ENCODE results near the gene LYPD1.
A peak's percentile ranks its signal among the peaks of the same experiment; 100 is the strongest.
"Not testable (repeated sequence)": the region's sequence is repeated elsewhere in the genome, so short reads cannot be mapped to it uniquely, and the experiment has no call there.

The LYPD1 gene, protein sequence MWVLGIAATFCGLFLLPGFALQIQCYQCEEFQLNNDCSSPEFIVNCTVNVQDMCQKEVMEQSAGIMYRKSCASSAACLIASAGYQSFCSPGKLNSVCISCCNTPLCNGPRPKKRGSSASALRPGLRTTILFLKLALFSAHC

DNA sequence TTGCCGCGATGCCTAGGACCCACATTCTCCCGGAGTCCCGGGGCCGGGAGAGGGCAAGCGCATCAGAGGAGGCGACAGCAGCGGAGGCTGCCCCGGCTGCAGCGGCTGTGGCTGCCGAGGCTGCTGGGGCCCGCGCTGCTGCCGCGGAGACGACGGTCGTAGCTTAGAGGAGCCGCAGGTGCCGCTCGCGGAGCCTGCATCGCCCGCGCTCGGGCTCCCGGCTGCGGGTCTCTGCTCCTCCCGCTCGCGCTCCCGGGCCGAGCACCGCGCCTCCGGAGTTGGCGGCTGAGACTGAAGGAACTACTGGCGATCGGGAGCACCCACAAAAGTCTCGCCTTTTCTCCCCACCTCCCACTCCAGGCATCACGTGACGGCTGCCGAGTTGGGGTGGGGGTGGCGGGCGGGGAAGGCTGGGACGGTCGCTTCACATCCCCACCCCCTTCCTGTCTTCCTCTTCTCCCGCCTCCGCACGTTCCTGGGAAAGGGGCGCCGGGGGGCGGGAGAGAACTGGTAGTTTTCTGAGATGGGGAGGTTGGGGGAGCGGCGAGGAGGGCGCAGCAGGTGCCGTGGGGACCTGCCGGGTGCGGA is at the start of gene LYPD1:
Gene LYPD1 (minus strand): TSS at position 298 of the 588 bp plus-strand sequence. CDS start 273 bp downstream, at position 25.
- DNase-seq (ENCODE audit: insufficient read length, low spot score): peak; percentile 29
- no peak for FAIRE-seq

DNA sequence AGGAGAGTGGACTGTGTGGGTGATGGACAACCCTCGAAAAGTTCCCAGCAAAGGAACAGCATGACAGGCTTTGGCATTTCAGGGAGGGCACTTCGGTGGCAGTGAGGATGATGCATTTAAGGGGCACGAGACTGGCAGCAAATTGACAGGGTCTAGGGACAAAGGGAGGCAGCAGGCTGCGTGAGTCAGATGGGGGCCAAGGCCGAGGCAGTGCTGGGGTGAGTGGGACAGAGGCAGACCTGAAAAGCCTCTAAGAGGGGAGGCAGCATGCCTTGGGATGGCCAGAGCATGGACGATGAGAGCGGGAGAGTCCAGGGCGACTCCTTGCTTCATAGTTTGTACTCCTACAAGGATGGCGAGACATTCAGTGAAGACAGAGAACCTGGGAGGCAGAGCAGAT is 49.5 kb upstream of the LYPD1 start:
- DNase-seq (ENCODE audit: insufficient read length, low spot score) (no peak), FAIRE-seq (no peak)

DNA sequence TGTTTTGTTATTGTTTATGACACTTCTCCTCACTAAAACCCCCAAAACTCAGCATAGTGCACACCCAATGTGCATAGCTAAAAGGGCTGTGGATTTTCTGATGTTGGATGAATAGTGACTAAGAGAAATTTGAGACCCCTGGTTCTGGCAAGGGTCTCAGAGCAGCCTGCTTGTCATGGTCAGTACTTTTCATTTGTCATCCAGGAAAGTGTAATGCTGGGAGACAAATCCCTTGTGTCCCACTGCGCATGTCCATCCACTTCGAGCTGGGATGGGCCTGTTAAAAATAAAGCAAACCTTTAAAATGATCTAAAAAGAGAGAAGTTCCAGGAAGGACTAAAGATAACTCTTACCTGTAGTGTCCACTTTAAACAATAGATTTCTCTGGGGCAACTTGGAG is 46.9 kb upstream of the LYPD1 start:
- FAIRE-seq: no peak

DNA sequence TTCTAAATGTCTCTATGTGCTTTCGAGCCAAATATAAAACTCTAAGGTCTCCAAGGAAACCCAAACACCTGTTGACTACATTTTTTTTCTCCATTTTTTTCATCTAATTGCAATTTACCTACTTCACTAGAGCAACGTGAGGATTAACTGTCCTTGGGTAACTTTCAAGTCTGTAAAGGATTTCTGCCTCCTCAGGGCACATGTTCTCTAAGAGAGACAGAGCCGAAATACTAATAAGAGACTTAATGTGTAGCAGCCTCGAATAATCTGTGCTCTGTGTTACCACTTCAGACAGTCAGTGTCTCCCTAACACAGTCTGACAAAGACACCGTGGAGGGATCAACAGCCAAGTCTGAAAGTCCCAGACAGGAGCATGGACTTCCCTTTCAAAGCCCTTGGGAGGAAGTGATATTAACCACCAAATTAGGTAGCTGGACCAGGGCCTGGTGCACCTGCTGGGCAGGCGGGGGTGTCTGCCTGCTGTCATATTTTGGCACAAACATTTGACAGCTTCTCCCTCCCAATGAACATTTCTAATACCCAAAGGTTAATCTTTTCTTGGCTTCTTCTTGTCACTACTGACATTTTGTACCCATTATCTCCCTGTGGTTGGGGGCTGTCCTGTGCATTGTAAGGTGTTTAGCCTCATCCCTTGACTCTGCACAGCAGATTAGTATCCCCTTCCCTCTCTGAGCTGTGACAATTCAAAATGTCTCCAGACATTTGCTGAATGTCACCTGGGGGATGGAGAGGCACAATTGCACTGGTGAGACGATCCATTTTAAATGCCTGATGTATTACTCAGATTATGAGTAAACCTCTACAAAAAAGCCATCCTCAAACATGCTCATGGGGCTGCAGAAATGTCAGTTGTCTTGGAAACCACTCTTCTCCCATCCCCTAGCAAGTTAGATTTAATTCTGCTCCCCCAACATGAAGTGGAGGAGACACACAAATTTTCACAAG is 45.7 kb upstream of the LYPD1 start:
- no peak for DNase-seq (ENCODE audit: insufficient read length, low spot score)
- no peak for FAIRE-seq

More for the DNA sequence above, 46.9 kb upstream of the LYPD1 start:
- DNase-seq (ENCODE audit: insufficient read length, low spot score): no peak

DNA sequence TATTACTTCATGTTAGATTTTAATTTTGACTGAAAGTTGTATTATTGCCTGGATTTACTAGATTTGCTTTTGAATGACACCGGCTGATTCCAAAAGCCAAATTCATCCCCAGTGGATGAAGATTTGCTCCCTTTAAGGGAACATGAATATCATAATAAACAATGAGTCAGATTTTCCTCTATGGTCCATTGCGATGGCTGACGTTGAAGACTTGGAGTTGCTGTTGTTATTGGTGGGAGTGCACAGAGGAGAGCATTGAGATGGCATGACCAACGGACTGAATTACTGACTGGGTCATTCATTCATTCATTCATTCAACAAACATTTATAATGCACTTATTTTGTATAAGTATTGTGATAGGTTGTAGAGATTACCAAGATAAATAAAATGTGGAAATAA is 33.4 kb upstream of the LYPD1 start:
- FAIRE-seq: no peak

DNA sequence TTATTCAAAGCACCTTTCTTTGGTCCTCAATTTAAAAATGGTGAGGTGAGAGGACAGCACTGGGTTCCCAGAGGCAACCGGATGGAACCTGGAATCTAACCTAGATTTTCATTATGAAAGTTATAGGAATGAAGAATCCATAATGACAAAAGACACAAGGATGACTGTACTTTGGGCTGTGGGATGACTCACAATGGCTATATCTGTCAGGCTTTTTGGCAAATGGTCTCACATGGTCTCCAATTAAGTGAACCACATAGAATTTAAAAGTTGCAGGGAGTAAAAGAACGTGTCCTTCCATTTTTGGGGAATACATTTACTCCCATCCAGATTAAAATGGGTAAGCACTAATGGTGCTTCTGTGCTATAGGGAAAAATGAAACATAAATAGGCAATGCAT is 31.8 kb upstream of the LYPD1 start:
- FAIRE-seq (no peak), DNase-seq (ENCODE audit: insufficient read length, low spot score) (no peak)

More for the DNA sequence above, 33.4 kb upstream of the LYPD1 start:
- DNase-seq (ENCODE audit: insufficient read length, low spot score): no peak

DNA sequence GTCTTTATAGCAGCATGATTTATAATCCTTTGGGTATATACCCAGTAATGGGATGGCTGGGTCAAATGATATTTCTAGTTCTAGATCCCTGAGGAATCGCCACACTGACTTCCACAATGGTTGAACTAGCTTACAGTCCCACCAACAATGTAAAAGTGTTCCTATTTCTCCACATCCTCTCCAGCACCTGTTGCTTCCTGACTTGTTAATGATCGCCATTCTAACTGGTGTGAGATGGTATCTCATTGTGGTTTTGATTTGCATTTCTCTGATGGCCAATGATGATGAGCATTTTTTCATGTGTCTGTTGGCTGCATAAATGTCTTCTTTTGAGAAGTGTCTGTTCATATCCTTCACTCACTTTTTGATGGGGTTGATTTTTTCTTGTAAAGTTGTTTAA is 29.8 kb upstream of the LYPD1 start:
- not testable (repeated sequence) for DNase-seq (ENCODE audit: insufficient read length, low spot score)

DNA sequence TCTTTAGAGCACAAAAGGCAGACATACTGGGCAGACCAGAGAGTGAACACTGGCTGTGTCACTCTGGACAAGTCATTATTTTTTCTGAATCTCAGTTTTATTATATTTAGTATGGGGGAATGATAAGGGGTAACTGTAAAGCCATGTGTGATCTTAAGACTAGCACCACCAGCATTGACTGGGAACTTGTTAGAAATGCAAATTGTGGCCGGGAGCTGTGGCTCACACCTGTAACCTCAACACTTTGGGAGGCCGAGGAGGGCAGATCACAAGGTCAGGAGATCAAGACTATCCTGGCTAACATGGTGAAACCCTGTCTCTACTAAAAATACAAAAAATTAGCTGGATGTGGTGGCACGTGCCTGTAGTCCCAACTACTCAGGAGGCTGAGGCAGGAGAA is 28.3 kb upstream of the LYPD1 start:
- DNase-seq (ENCODE audit: insufficient read length, low spot score); FAIRE-seq: not testable (repeated sequence)

More for the DNA sequence above, 29.8 kb upstream of the LYPD1 start:
- FAIRE-seq: not testable (repeated sequence)

DNA sequence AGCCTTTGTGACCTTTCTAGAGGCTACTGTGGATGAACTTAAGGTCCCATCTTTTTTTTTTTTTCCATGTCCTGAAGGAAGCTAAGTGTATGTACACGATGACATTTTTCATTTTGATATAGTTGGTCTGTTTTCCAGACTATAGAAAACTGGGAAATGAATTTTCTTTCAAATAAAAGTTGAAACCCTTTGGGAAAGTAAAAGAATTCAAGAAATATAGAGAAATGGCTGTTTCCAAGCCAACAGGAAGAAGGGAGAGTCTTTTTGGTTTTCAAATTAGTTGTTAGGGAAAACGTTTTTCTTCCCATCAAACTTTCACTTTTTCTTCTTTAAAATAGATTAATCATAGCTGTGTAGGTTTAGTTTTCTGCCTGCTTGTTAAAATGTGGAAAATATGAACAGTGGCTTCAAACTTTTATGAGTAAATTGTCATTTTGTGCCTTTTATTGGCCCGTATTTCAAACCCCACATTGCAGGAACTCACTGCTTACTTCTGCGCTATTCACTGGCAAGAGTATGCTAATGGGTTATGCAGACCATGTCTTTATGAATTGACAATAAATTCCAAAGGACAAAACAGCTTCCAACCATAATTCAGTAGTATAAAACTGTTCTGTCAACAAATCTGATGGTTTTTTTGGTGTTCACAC is 27.7 kb upstream of the LYPD1 start:
- FAIRE-seq: no peak
- no peak for DNase-seq (ENCODE audit: insufficient read length, low spot score)

DNA sequence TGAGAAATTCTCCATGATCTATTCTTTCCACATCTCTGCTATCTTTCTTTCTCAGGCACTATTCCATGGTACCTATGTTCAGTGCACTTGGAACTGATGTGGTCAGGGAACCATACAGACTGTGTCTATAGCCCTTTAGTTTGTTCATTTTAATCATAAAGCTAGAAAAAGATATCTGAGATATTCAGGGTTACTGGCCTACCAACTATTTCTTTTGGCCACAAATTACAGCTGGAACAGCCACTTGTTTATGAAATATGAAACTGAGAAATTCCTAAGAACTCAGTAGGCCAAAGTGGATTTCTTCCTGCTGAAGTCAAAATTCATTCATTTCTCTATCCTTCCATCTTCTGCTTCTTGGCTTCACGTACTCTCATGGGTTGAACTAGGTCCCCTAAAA is 22.8 kb upstream of the LYPD1 start:
- no peak for DNase-seq (ENCODE audit: insufficient read length, low spot score)
- FAIRE-seq: no peak

DNA sequence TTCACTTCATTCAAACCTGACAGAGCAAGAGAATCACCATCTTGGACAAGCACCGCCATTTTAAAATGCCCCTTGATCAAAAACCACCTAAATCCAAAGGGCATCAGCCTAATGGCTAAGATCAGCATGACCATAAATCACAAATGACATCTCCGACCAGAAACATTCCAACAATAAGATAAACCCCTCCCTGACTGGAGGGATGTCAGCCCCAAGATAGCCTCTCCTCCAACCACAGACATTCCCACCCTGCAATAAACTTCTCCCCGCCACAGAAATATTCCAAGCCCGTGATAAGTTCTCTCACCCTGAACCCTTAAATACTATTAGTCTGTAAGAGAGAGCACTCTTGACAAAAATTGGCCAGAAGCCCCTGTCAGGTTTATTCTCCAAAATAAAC is 21.6 kb upstream of the LYPD1 start:
- FAIRE-seq (no peak), DNase-seq (ENCODE audit: insufficient read length, low spot score) (no peak)

DNA sequence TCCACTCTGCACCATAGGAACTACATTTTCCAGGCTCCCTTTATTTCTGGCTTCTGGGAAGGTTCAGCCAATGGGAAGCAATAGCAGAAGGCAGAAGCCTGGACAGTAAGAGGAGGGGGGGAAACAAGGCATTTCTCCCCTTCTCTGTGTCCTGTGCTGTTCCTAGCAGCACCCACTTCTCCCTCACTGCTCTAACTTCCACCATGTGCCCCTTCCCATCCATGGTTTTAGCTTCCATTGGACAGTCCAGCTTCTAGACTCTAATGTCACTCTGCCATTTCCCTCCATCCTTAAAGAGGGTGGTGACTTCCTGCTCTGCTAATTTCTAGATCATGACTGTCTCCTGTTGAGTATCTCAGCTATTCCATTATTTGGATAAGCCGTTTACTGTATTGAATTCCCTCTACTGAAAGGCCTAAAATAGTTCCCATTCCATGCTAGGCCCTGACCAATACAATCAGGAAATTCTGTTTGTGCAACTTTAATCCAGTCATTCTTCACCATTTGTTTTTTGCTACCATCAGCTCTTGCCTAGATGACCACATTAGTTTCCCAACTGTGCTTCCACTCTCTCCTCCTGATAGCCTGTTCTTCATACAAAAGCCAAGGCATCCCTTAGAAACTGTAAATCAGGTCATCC is 20.8 kb upstream of the LYPD1 start:
- FAIRE-seq (no peak), DNase-seq (ENCODE audit: insufficient read length, low spot score) (no peak)

DNA sequence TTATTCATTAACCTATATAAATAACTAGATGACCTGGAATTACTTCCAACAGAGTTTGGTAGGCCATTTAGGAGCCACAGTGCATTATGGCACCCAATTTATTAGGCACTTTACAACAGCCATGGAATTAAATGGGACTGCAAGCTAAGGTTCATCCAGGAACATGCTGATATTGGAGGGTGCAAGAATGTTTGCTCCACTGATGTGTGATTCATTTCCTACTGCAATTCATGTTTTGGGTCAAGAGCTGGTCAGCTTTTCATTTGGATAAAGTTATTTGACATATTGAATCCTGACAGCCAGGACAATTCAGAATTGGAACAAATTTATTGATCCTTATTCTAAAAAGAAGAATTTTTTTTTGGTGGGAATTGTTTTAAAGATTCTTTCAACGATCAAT is 11.8 kb upstream of the LYPD1 start:
- FAIRE-seq (no peak), DNase-seq (ENCODE audit: insufficient read length, low spot score) (no peak)

DNA sequence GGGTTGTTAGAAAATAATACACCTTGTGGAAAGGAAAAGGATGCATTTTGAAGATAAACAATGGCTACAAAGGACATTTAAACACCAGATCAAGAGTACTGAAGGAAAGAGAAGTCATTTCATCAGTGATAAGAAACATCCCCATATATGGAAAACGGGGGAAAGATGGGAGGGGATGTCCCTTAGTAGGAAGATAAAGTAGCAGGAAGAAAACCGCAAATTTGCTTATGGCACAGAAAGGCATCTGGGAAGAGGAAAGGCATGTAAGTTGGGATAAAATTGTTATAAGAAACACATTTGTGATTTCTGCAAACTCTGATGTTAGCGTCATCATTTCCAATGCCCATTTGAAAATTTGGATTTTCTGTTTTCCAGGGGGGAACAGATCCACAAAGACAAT is 10.5 kb upstream of the LYPD1 start:
- DNase-seq (ENCODE audit: insufficient read length, low spot score): no peak

DNA sequence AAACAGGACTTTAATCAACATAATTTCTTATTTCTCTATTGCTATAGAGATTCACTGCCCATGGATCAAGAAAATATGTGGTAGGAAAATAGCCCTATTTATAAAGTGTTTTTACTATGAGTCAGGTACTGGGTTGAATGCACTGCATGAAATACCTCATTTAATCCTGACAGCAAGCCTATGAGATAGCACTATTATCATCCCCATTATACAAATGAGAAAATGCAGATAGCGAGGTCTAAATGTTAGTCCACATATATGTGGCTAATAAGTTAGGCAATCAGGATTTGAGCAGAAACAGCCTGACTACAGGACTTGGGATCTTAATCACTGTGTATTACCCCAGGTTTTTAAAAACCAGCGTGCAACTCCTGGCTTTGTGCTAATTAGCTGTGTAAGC is 8.5 kb upstream of the LYPD1 start:
- FAIRE-seq (no peak), DNase-seq (ENCODE audit: insufficient read length, low spot score) (no peak)

More for the DNA sequence above, 10.5 kb upstream of the LYPD1 start:
- no peak for FAIRE-seq

DNA sequence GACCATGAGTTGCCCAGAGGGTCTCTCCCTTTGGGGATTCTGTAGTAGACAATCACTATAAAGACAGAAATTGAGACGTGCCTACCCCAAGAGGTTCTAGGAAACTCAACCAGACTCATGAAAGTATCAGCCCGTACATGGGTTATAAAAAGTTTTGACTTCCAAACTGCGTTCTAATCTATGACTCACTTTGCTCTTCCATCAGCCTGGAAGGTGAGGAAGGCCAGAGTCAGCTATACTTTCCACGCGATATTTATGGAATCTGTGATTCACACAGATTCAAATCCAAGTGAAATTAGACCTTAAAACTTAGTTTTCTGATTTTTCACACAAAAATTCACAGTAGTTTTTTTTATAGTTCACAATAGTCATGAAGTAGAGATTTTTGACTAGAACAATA is 7.7 kb upstream of the LYPD1 start:
- no peak for FAIRE-seq
- DNase-seq (ENCODE audit: insufficient read length, low spot score): no peak

DNA sequence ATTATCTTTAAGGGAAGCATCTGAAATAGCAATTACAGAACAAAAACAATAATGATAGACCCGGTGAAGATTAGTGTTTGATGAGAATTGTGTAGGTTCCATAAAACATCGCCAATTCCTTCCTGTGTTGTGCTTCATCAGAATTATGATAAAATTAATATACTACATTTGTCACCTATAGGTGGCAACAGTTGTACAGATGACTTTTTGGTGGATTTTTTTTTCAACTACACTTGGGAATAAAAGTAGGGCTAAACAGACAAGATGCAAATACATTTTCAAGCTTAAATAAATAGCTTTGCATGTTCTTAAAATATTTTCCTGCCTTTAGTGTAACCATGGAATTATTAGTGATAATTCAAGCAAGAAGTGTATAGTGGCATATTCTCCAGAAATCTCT is 7.0 kb upstream of the LYPD1 start:
- no peak for FAIRE-seq
- DNase-seq (ENCODE audit: insufficient read length, low spot score): no peak

DNA sequence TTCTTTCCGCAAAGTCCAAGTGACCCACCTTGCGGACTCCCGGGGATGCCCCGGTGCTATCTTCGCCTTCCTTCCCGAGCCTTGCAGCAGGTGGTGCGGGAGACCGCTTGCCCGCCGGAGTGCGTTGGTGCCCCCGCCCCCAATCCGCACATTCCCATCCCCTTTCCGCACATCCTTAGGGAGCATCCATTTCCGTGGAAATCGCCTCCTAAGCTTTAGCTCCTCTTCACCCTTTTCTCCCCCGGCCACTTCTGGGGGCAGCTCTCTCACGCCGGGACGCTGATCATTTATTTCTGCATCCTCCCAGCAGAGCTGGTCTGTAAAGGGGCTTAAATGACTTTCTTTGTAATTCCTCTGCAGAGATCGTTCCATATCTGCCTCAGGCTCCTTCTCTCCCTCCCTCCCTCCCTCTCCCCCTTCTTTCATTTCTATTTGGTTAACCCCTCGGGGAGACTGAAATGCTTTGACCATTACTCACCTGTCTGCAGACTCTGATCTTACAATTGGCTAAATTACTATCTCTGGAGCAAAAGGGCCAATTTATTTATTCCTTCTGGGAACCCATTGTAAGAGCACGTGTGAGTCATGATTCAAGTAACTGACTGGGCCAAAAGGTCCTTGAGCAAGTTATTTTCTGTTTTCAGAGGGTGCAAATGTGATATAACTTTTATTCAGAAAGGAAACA is 1.3 kb upstream of the LYPD1 start:
- no peak for FAIRE-seq
- peak; percentile 57 for DNase-seq (ENCODE audit: insufficient read length, low spot score)

DNA sequence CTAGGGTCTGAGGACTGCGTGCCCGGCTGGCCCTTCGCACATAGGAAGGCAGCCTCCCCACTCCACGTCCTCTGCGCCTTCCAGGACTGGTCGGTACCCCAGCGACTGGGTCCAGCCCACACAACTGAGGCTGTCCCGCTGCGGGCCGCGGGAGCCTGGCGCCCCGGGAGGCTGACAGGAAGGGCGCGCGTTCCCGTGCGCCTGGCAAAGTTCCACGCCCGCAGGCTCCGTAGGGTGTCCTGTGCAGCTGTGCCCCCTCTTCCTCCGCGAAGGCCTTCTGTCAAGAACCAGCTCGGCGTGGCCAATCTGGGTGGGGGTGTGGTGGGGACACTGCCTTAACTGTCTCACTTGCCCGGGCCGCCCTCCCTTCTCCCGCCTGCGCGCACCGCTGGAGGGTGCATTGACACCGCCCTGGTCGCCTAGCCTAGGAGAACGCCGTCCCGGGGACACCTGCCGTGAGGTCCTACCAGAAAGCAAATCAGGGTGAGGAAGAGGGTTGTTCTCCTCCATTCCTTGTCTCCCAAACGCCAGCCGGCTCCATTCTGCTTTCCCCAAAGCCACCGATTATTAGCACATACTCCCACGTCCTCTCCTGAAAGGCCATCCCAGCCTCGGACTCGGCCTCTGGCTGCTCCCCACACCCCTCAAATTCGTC is 618 bp upstream of the LYPD1 start:
- FAIRE-seq (peak; percentile 58), DNase-seq (ENCODE audit: insufficient read length, low spot score) (peak; percentile 20)

All from HTR-8/SVneo (cell line).